H1 (cell line): ENCODE data around the gene SCAMP2.

ENCODE experiments used
- EP300 ChIP-seq, 2 experiments: IDR thresholded peaks; 1 replicate in 1 of 2; 2 replicates in 1 of 2; pipeline ENCODE4 v1.6.1; 2011 to 2012; ENCODE audit warnings: low read depth in 2 of 2, low read length in 2 of 2, mild to moderate bottlenecking in 2 of 2, borderline replicate concordance in 1 of 2, inconsistent platforms in 1 of 2, moderate library complexity in 1 of 2
- EZH2 ChIP-seq: fragments of 200-600 bp; sonication (generic); IDR thresholded peaks from 2 replicates; pipeline ENCODE4 v1.7.1; 2012; ENCODE audit warnings: low read depth, mild to moderate bottlenecking, moderate library complexity, low read length, inconsistent platforms; ENCODE audit not compliant: severe bottlenecking
- KDM1A ChIP-seq: fragments of 200-600, 300-600 bp; sonication (generic); IDR thresholded peaks from 2 replicates; pipeline ENCODE4 v1.7.1; 2016; ENCODE audit warnings: mild to moderate bottlenecking, low read length, borderline replicate concordance
- SUZ12 ChIP-seq: fragments of 200-600 bp; sonication (generic); IDR thresholded peaks from 2 replicates; pipeline ENCODE4 v1.6.1; 2012; ENCODE audit warnings: mild to moderate bottlenecking, inconsistent platforms, low read length, moderate library complexity, mixed read lengths
- TAF1 ChIP-seq: IDR thresholded peaks from 2 replicates; pipeline ENCODE4 v1.6.1; 2011; ENCODE audit warnings: mild to moderate bottlenecking, low read depth, low read length

- TF ChIP-seq EP300 (IDR thresholded peaks at IDR 0.05; ENCODE audit: borderline replicate concordance in 1 of 2, low read depth in 2 of 2, low read length in 2 of 2): no peak
- TF ChIP-seq SUZ12: no peak
- no peak for TF ChIP-seq KDM1A
- TF ChIP-seq TAF1: no peak
- no peak for TF ChIP-seq EZH2
Measured at GRCh38 chr15:74824976-74825375, 48.2 kb downstream of the SCAMP2 start.
